Right atrium auricular region (tissue), 2 donors: ENCODE measurements around the gene ARHGAP32. TPM values are rescaled to one million over a fixed set of nuclear protein-coding genes. Genes with fewer than 3 reads are reported as not detected.
"Not testable (repeated sequence)": the region's sequence is repeated elsewhere in the genome, so short reads cannot be mapped to it uniquely, and the experiment has no call there.

Source experiments
- DNase-seq: peaks from one replicate; pipeline ENCODE4 v3.0.0-alpha.2; 2019; ENCODE audit warnings: low spot score
- H3K27ac ChIP-seq, 2 donors: fragments of 200-600 bp; sonication (generic); 1 replicate in 1 of 2; 2 replicates in 1 of 2; pipeline ENCODE4 v1.5.1; 2016 to 2019
- H3K27me3 ChIP-seq, 2 donors: fragments of 200-600 bp; sonication (generic); one replicate each; pipeline versions ENCODE4 v1.5.1 to v1.6.0; 2017 to 2019
- H3K36me3 ChIP-seq: fragments of 200-600 bp; sonication (generic); one replicate; pipeline ENCODE4 v1.5.1; 2016
- H3K4me1 ChIP-seq, 2 donors: fragments of 200-600 bp; sonication (generic); one replicate each; pipeline versions ENCODE4 v1.5.1 to v1.6.0; 2017 to 2019
- H3K4me3 ChIP-seq, 2 donors: fragments of 200-600 bp; sonication (generic); 1 replicate in 1 of 2; 2 replicates in 1 of 2; pipeline ENCODE4 v1.5.1; 2017 to 2019; ENCODE audit warnings: mild to moderate bottlenecking in 1 of 2, moderate library complexity in 1 of 2
- H3K9me3 ChIP-seq, 2 donors: fragments of 200-600 bp; sonication (generic); one replicate each; pipeline ENCODE4 v1.5.1; 2019
- CTCF ChIP-seq, 2 donors: fragments of 200-600 bp; sonication (generic); IDR thresholded peaks; one replicate each; pipeline ENCODE4 v1.5.1; 2019; ENCODE audit warnings: antibody characterized with exemption in 2 of 2
- total RNA-seq, 2 donors: library from RNA; depleted of rRNA; stranded (reverse); fragments of >200 nt; gene quantifications; one replicate each; pipeline ENCODE4 v1.1.0, GENCODE V29; 2016

Gene ARHGAP32
- total RNA-seq, 2 donors from 2014 or later, result 5.2 to 10.5 TPM

- H3K27ac ChIP-seq, result no peak overlapping the region
- no peaks in the 10 kb centered on the region for H3K27me3 ChIP-seq
- DNase-seq, result no peak
- H3K4me3 ChIP-seq, result no peak overlapping the region
- no peak for TF ChIP-seq CTCF (IDR thresholded peaks at IDR 0.05)
- no peaks in the 10 kb centered on the region for H3K9me3 ChIP-seq
- no peaks in the 10 kb centered on the region for H3K4me1 ChIP-seq
- H3K36me3 ChIP-seq, result no peaks in the 10 kb centered on the region
These were observed 267.4 kb downstream of the ARHGAP32 start for GRCh38 chr11:128924510-128925249.

GRCh38 chr11:128924104-128924503 is 268.0 kb downstream of the ARHGAP32 start:
- TF ChIP-seq CTCF (IDR thresholded peaks at IDR 0.05), result no peak
- no peak for DNase-seq

GRCh38 chr11:128921793-128922192 is 270.3 kb downstream of the ARHGAP32 start:
- no peak for DNase-seq
- no peak for TF ChIP-seq CTCF (IDR thresholded peaks at IDR 0.05)
- H3K27me3 ChIP-seq, result no peaks in the 10 kb centered on the region
- no peak overlapping the region for H3K4me3 ChIP-seq
- no peak overlapping the region for H3K27ac ChIP-seq
- H3K36me3 ChIP-seq, result no peaks in the 10 kb centered on the region
- no peaks in the 10 kb centered on the region for H3K4me1 ChIP-seq
- H3K9me3 ChIP-seq, result no peaks in the 10 kb centered on the region

More at GRCh38 chr11:128924104-128924503, 268.0 kb downstream of the ARHGAP32 start:
- Histone ChIP-seq H3K27ac (no peak overlapping the region), H3K36me3 (no peaks in the 10 kb centered on the region), H3K4me3 (no peak overlapping the region), H3K9me3 (no peaks in the 10 kb centered on the region), H3K27me3 (no peaks in the 10 kb centered on the region), H3K4me1 (no peaks in the 10 kb centered on the region)

- Histone ChIP-seq H3K27ac (no peak overlapping the region), H3K4me1 (no peaks in the 10 kb centered on the region), H3K4me3 (no peak overlapping the region), H3K36me3 (no peaks in the 10 kb centered on the region), H3K27me3 (no peaks in the 10 kb centered on the region), H3K9me3 (no peaks in the 10 kb centered on the region)
- DNase-seq, result no peak
- TF ChIP-seq CTCF (IDR thresholded peaks at IDR 0.05), result no peak
These were observed 271.5 kb downstream of the ARHGAP32 start for GRCh38 chr11:128920666-128921065.

GRCh38 chr11:128919635-128920034 is 272.5 kb downstream of the ARHGAP32 start:
- not testable (repeated sequence) for H3K4me1 ChIP-seq, H3K27me3 ChIP-seq, H3K36me3 ChIP-seq, H3K9me3 ChIP-seq, H3K4me3 ChIP-seq, DNase-seq, H3K27ac ChIP-seq

GRCh38 chr11:128919216-128919615 is 272.9 kb downstream of the ARHGAP32 start:
- no peaks in the 10 kb centered on the region for H3K9me3 ChIP-seq
- no peak overlapping the region for H3K27ac ChIP-seq
- no peaks in the 10 kb centered on the region for H3K27me3 ChIP-seq
- DNase-seq, result no peak
- no peak overlapping the region for H3K4me3 ChIP-seq
- peaks cover 0 to 6% of the 10 kb centered on the region in 2 donors for H3K4me1 ChIP-seq
- TF ChIP-seq CTCF (IDR thresholded peaks at IDR 0.05), result no peak
- no peaks in the 10 kb centered on the region for H3K36me3 ChIP-seq
